Measurements from ENCODE around the gene NCOR2.
"Not testable (repeated sequence)": the region's sequence is repeated elsewhere in the genome, so short reads cannot be mapped to it uniquely, and the experiment has no call there.

NCOR2 gene

DNA sequence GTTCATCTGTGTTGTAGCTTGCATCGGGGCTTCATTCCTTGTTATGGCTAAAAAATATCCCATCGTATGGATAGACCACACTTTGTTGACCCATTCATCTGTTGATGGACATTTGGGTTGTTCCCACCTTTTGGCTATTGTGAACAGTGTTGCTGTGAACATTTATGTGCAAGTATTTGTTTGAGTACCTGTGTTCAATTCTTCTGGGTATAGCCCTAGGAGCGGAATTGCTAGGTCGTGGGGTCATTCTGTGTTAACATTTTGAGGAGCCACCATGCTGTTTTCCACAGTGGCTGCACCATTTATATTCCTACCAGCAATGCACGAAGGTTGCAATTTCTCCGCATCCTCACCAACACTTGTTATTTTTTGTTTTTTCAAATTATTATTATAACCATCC, 23.0 kb upstream of the NCOR2 start:
- H3K27ac Mint-ChIP-seq: no peak overlapping the region
- H3K4me3 Mint-ChIP-seq: no peak overlapping the region
- H3K4me1 Mint-ChIP-seq (ENCODE audit: low read depth): peaks cover 45% of the 10 kb centered on the region
- H3K9me3 Mint-ChIP-seq: peaks cover 4% of the 10 kb centered on the region
- no peaks in the 10 kb centered on the region for H3K36me3 Mint-ChIP-seq (ENCODE audit: low read depth)
- peaks cover 18% of the 10 kb centered on the region for H3K27me3 Mint-ChIP-seq

DNA sequence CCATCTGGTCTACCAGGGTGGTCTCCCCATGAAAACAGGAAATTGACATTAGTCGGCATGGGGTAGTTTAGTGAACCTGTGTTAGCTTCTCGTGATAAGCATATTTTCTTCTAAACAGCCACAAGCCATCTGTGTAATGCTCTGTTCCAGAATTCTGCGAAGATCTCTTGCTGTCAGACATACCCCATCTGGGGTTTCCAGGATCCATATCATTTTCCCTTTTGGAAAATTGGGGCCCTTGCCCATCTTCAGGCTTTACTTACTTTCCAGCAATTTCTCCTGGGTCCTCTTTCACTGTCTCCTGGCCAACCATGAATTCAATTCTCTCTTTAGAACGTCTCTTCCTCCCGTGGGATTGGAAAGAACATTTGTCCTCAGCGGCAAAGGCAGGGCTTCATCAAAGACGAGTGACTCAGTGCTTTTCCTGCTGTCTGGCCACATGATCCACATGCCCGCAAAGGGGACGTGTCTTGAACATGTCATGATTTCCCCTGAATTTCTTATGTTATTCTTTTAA, 21.4 kb upstream of the NCOR2 start:
- H3K4me1 Mint-ChIP-seq (ENCODE audit: low read depth): peaks cover 45% of the 10 kb centered on the region
- H3K27ac Mint-ChIP-seq: peak overlapping the region; percentile 3
- no peaks in the 10 kb centered on the region for H3K36me3 Mint-ChIP-seq (ENCODE audit: low read depth)
- peaks cover 18% of the 10 kb centered on the region for H3K27me3 Mint-ChIP-seq
- peak overlapping the region; percentile 21 for H3K4me3 Mint-ChIP-seq
- peaks cover 4% of the 10 kb centered on the region for H3K9me3 Mint-ChIP-seq

DNA sequence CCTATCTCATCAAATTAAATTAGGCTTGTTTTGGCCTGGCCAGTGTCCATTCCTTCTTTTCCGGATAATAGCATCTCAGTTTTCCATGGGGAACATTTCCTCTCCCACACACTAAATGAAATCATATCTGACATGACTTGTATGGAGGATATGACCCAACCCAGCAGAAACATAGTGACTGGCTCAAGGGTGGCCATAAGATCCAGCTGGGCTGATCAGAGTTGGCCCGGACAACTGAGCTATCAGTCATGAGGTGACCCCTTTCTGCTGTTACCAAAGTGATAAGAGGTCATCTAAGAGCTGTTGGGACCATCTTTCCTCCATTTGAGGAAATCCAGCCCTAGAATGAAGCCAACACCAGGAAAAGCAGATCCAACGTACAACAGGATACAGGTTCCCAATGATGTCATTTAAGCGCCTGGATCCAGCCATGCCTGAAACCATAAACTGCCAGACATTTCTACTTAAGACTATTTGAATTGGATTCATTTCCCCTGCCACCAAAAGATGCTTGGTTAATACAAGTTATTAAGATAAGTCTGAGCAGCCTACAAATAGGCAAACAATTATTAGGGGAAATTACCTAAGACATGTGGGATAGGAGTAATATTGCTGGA, 20.7 kb upstream of the NCOR2 start:
- H3K9me3 Mint-ChIP-seq: peaks cover 4% of the 10 kb centered on the region
- peaks cover 18% of the 10 kb centered on the region for H3K27me3 Mint-ChIP-seq
- no peaks in the 10 kb centered on the region for H3K36me3 Mint-ChIP-seq (ENCODE audit: low read depth)
- no peak overlapping the region for H3K27ac Mint-ChIP-seq
- H3K4me3 Mint-ChIP-seq: no peak overlapping the region
- peaks cover 39% of the 10 kb centered on the region for H3K4me1 Mint-ChIP-seq (ENCODE audit: low read depth)

DNA sequence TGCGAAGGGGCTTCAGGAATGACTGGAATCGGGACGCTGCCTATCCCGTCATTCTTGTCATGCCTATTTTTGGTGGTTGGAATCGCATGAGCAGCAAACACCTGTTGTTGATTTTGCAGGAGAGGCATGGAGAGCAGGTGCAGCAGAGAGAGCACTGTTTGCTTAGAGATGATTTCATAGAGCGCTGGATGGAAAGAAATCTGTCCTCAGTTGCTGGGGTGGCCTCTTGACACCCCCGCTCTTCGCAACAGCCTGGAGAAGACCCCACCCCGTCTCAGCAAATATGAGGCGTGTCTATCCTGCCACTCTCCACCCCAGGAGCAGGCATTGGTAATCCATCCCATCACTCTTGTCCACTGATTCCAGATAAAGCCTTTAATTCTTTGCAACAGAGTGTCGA, 19.3 kb upstream of the NCOR2 start:
- Mint-ChIP-seq H3K4me1 (ENCODE audit: low read depth) (peaks cover 30% of the 10 kb centered on the region), H3K4me3 (no peak overlapping the region), H3K36me3 (ENCODE audit: low read depth) (no peaks in the 10 kb centered on the region), H3K27me3 (peaks cover 11% of the 10 kb centered on the region), H3K27ac (no peak overlapping the region), H3K9me3 (peaks cover 4% of the 10 kb centered on the region)

DNA sequence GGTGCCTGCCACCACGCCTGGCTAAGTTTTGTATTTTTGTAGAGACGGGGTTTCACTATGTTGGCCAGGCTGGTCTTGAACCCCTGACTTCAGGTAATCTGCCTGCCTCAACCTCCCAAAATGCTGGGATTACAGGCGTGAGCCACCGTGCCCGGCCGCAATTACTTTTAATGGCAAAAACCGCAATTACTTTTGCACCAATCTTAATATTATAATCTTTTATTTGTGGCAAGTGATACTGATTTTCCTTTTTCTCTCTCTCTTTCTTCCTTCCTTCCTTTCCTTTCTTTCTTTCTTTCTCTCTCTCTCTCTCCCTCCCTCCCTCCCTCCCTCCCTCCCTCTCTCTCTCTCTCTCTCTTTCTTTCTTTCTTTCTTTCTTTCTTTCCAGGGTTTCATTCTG, 17.1 kb upstream of the NCOR2 start:
- not testable (repeated sequence) for H3K4me3 Mint-ChIP-seq; H3K9me3 Mint-ChIP-seq; H3K27me3 Mint-ChIP-seq; H3K36me3 Mint-ChIP-seq (ENCODE audit: low read depth); H3K27ac Mint-ChIP-seq
- peaks cover 15% of the 10 kb centered on the region for H3K4me1 Mint-ChIP-seq (ENCODE audit: low read depth)

DNA sequence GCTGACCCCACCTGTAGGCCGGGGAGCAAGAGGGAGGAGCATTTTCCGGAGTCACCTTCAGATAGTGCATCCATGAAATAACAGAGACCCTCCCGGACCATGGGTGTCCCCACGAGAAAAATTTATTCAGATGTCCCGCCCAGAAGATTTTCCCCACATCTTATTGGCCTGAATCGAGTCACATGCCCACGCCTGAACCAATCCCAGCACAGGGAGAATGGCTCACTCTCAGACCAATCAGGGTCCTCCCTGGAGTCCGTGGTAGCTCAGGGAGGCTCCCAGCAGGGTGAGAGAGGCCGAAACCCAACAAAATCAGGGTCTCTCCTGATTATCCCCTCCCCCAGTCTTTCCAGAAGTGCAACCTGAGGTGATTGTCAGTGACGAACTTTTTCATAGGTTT, 16.4 kb upstream of the NCOR2 start:
- no peak overlapping the region for H3K27ac Mint-ChIP-seq
- H3K9me3 Mint-ChIP-seq: peaks cover 4% of the 10 kb centered on the region
- H3K4me1 Mint-ChIP-seq (ENCODE audit: low read depth): peaks cover 9% of the 10 kb centered on the region
- H3K4me3 Mint-ChIP-seq: no peak overlapping the region
- H3K27me3 Mint-ChIP-seq: no peaks in the 10 kb centered on the region
- H3K36me3 Mint-ChIP-seq (ENCODE audit: low read depth): no peaks in the 10 kb centered on the region

DNA sequence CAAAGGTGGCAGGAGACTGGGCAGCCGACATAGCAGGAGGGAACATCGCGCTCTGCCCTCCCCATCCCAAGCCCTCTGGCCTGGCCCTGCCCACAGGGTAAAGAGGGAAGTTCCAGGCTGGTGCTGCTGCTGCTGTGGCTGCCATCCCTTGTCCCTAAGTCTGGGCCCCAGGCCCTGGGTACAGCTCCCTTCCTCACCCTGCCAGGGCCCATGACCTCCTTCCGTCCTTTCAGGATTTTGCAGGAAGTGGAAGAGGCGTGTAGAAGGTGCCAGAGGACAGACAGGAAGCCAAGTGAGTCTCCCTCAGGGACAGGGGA, 14.7 kb upstream of the NCOR2 start:
- Mint-ChIP-seq H3K27me3 (no peaks in the 10 kb centered on the region), H3K9me3 (peaks cover 4% of the 10 kb centered on the region), H3K27ac (no peak overlapping the region), H3K4me1 (ENCODE audit: low read depth) (no peaks in the 10 kb centered on the region), H3K36me3 (ENCODE audit: low read depth) (no peaks in the 10 kb centered on the region), H3K4me3 (no peak overlapping the region)

DNA sequence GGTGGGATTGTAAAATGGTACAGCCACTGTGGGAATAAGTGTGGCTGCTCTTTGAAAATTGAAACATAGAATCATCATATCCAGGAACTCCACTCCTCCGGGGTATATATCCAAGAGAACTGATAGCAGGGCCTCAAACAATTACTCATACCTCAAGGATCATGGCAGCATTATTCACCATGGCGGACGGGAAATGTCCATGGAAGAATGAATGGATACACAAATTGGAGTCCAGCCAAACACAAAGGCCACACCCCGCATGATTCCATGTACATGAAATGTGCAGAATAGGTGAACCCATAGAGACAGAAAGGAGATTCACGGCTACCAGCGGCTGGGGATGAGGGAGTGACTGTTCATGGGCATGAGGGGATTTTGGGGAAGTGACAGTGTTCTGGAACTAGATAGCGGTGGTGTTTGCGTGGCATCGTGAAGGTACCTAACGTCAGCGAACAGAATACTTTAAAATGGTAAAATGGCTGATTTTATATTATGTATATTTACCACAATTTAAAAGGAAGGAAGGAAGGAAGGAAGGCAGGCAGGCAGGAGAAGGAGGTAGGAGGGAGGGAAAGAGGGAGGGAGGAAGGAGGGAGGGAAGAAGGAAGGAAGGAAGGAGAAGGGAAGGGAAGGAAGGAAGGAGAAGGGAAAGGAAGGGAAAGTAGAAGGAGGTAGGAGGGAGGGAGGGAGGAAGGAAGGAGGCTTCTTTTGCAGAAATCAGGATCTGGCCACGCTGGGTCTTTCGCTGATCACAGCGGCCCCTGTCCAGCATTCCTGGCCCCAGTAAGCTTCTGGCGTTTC, 14.1 kb upstream of the NCOR2 start:
- H3K4me3 Mint-ChIP-seq: no peak overlapping the region
- H3K36me3 Mint-ChIP-seq (ENCODE audit: low read depth): no peaks in the 10 kb centered on the region
- no peak overlapping the region for H3K27ac Mint-ChIP-seq
- no peaks in the 10 kb centered on the region for H3K4me1 Mint-ChIP-seq (ENCODE audit: low read depth)
- H3K9me3 Mint-ChIP-seq: peaks cover 4% of the 10 kb centered on the region
- H3K27me3 Mint-ChIP-seq: no peaks in the 10 kb centered on the region

DNA sequence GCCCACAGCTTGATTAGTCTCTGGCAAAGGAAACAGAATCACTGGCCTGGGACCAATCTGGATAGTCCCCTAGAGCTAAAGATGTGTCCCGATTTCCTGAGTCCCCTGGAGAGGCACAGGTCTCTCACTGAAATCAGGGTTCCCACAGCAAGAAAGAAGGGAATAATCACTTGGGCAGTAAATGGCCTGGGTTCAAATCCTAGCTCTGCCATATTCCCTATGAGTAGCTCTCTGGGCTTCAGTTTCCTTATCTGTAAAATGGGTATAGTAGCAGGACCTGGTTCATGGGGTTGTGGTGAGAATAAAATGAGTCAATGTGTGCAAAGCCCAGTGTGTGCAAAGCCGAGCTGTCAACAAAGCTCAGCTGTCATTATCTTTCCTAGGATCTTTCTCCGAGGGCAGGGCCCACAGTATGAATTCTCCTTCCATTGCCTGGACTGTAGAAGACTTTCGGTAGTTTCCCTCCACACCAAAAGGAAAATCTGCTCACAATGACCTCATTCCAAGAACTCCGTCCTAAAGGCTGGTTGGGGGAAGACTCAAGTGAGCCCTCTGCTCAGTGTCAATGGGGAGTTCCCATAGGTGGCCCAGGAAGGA, 12.6 kb upstream of the NCOR2 start:
- Mint-ChIP-seq H3K4me3 (no peak overlapping the region), H3K27ac (no peak overlapping the region), H3K27me3 (no peaks in the 10 kb centered on the region), H3K36me3 (ENCODE audit: low read depth) (no peaks in the 10 kb centered on the region), H3K4me1 (ENCODE audit: low read depth) (no peaks in the 10 kb centered on the region), H3K9me3 (peaks cover 4% of the 10 kb centered on the region)

DNA sequence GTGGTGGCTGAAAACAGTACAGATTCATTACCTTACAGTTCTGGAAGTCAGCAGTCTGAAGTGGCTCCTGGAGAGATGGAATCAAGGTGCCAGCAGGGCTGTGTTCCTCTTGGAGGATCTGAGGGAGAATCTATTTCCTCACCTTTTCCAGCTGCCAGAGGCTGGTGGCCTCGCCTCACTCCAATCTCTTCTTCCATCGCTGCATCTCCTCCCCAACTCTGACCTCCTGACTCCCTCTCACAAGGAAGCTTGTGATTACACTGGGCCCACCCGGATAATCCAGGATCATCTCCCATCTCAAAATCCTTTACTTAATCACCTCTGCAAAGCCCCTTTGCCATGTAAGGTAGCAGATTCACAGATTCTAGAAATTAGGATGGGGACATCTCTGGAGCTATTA, 11.4 kb upstream of the NCOR2 start:
- no peak overlapping the region for H3K27ac Mint-ChIP-seq
- no peak overlapping the region for H3K4me3 Mint-ChIP-seq
- no peaks in the 10 kb centered on the region for H3K27me3 Mint-ChIP-seq
- H3K36me3 Mint-ChIP-seq (ENCODE audit: low read depth): no peaks in the 10 kb centered on the region
- no peaks in the 10 kb centered on the region for H3K4me1 Mint-ChIP-seq (ENCODE audit: low read depth)
- H3K9me3 Mint-ChIP-seq: peaks cover 4% of the 10 kb centered on the region

DNA sequence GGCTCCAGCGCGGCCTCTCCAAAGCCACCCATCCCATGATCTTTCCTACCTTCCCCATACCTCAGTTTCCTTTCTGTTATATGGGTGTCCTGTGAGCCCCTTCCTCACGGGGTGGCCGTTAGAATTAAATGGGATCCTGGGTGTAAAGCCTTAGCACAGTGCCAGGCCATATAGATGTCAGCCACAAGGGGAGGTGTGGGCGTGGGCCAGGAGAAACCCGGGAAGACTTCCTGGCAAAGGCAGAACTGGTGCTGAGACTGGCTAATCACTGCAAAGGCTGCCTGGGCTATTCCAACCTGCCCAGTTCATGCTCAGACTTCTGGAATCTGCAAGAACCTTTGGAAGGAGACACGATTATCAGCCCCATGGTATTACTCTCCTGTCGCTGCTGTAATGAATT, 11.0 kb upstream of the NCOR2 start:
- Mint-ChIP-seq H3K9me3 (peaks cover 4% of the 10 kb centered on the region), H3K4me1 (ENCODE audit: low read depth) (no peaks in the 10 kb centered on the region), H3K4me3 (no peak overlapping the region), H3K27ac (no peak overlapping the region), H3K27me3 (no peaks in the 10 kb centered on the region), H3K36me3 (ENCODE audit: low read depth) (no peaks in the 10 kb centered on the region)

DNA sequence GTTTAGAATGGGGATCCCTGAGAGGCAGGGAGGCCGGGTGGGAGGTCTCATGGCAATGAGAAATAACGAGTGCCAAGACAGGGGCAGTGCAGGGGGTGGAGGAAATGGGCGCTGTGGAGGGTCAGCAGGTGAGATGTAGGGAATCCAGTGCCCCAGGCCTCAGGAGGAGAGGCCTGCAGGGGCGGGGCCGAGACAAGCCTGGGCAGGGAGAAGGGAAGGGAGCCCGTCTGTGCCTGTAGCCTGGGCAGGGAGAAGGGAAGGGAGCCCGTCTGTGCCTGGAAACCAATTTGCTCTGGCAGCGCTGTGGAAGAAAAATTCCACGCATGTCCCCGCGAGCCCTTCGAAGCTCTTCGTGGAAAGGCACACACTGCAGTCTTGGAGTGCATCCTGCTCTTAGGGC, 10.6 kb upstream of the NCOR2 start:
- H3K4me1 Mint-ChIP-seq (ENCODE audit: low read depth): no peaks in the 10 kb centered on the region
- H3K9me3 Mint-ChIP-seq: peaks cover 4% of the 10 kb centered on the region
- no peak overlapping the region for H3K4me3 Mint-ChIP-seq
- H3K27me3 Mint-ChIP-seq: no peaks in the 10 kb centered on the region
- no peaks in the 10 kb centered on the region for H3K36me3 Mint-ChIP-seq (ENCODE audit: low read depth)
- H3K27ac Mint-ChIP-seq: no peak overlapping the region

DNA sequence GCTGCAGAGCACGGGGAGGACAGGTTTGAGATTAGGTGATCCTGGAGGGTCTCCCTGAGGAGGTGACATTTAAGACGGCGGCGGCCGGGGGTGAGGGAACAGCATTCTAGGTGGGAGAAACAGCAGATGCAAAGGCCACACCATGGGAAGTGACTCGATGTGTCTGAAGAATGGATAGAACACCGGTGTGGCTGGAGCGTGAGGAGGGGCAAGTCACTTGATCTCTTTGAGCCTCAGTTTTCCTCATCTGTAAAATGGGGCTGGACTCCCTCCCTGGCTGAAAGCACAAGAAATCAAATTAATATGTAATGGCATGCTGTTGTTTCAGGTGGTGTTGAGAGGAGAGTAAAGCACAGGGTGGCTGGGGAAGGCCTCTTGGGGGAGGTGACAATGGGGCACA, 10.0 kb upstream of the NCOR2 start:
- Mint-ChIP-seq H3K27ac (no peak overlapping the region), H3K9me3 (peaks cover 4% of the 10 kb centered on the region)

DNA sequence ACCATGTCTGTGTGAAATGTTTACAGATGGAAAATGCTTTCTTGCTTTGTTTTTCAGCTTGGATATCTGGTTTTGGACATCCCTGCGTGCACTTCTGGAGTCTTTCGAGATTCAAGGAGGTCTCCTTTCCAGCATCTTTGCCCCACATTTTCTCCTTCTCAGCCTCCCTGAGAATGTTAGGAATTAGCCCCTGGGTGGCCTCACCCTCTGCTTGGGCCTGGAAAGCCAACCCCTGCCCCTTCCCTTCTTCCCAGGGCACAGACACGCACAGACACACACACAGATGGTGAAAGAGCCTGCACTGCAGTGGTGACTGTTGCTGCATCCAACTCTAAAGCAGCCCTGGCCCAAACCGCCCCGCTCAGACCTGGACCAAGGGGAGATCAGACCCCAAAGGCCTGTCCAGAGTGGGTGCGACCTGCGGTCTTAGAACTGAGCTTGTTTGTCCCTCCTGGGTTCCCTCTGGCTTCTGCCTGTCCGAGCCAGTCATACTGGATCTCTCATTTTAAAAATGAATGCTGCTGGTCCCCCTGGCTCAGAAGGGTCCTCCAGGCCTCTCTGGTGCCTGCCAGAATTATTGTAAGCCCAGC, 8.7 kb upstream of the NCOR2 start:
- no peak overlapping the region for H3K4me3 Mint-ChIP-seq
- H3K9me3 Mint-ChIP-seq: peaks cover 4% of the 10 kb centered on the region
- no peaks in the 10 kb centered on the region for H3K4me1 Mint-ChIP-seq (ENCODE audit: low read depth)
- no peaks in the 10 kb centered on the region for H3K36me3 Mint-ChIP-seq (ENCODE audit: low read depth)
- H3K27ac Mint-ChIP-seq: no peak overlapping the region
- no peaks in the 10 kb centered on the region for H3K27me3 Mint-ChIP-seq

More for the DNA sequence above, 10.0 kb upstream of the NCOR2 start:
- Mint-ChIP-seq H3K36me3 (ENCODE audit: low read depth) (no peaks in the 10 kb centered on the region), H3K4me3 (no peak overlapping the region), H3K4me1 (ENCODE audit: low read depth) (no peaks in the 10 kb centered on the region), H3K27me3 (no peaks in the 10 kb centered on the region)

All from stimulated activated naive CD8-positive, alpha-beta T cell treated with anti-CD3 and anti-CD28 coated beads, Interleukin-15, Interleukin-2, amounts not matched to agents 100 ng/mL and 50 ng/mL, for 24 hours (primary cell).